ENCODE measurements around the gene RADIL.

Gene RADIL

GRCh38 chr7:4828720-4829383 lies 54.7 kb downstream of the RADIL start:
- no peak for DNase-seq

GRCh38 chr7:4825081-4825480 lies 58.4 kb downstream of the RADIL start:
- no peak for DNase-seq

- DNase-seq, result no peak
Observed at GRCh38 chr7:4824120-4824775, 59.3 kb downstream of the RADIL start.

GRCh38 chr7:4823441-4824119 lies 59.9 kb downstream of the RADIL start:
- DNase-seq, result no peak

GRCh38 chr7:4822677-4823076 lies 60.8 kb downstream of the RADIL start:
- no peak for DNase-seq

GRCh38 chr7:4820967-4821471 lies 62.5 kb downstream of the RADIL start:
- no peak for DNase-seq

- DNase-seq, result no peak
Observed at GRCh38 chr7:4820405-4820966, 63.0 kb downstream of the RADIL start.

GRCh38 chr7:4819560-4820404 lies 63.7 kb downstream of the RADIL start:
- no peak for DNase-seq

- no peak for DNase-seq
Observed at GRCh38 chr7:4818000-4818794, 65.3 kb downstream of the RADIL start.

GRCh38 chr7:4817178-4817901 lies 66.2 kb downstream of the RADIL start:
- DNase-seq, result no peak

GRCh38 chr7:4816419-4817080 lies 67.0 kb downstream of the RADIL start:
- DNase-seq, result no peak

- no peak for DNase-seq
Observed at GRCh38 chr7:4815609-4816418, 67.7 kb downstream of the RADIL start.

- no peak for DNase-seq
Observed at GRCh38 chr7:4815121-4815520, 68.4 kb downstream of the RADIL start.

- DNase-seq, result no peak
Observed at GRCh38 chr7:4814433-4814832, 69.1 kb downstream of the RADIL start.

- DNase-seq, result no peak
Observed at GRCh38 chr7:4809666-4810065, 73.8 kb downstream of the RADIL start.

- DNase-seq, result no peak
Observed at GRCh38 chr7:4809091-4809591, 74.4 kb downstream of the RADIL start.

- no peak for DNase-seq
Observed at GRCh38 chr7:4808565-4808964, 75.0 kb downstream of the RADIL start.

- no peak for DNase-seq
Observed at GRCh38 chr7:4808026-4808425, 75.5 kb downstream of the RADIL start.

GRCh38 chr7:4807598-4808016 lies 75.9 kb downstream of the RADIL start:
- DNase-seq, result no peak
